Measurements from ENCODE around the gene PARP3.

The PARP3 gene

DNA sequence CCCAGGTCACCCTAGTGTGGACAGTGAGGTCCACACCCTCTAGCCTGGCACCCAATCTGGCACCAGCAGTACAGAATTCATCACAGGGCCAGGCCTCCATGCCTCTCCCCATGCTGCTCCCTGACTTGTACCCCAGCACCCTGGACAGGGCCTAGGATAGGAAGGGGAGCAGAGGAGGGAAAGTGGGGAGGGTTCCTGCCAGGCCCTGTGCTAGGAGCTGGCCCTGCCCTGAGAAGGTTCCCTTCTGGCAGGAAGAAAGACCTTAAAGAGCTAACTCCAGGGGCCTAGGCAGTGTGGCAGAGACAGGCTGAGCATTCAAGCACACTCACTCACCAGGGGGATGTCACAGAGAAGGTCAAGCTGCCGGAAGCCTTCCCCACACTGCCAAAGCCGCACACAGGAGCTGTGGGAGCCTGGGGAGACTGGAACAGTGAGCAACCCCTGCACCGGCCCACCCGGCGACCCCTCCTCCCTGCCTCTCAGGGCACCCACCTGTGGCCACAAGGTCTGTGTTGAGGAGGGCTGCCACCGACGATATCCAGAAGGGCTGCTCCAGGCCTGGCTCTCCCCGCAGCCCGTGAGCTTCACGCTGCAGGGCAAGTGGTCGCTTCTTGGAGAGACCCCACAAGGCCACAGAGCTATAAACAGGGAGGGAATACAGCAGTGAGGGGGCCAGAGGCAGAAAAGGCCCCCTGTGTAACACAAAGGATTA lies 7.9 kb upstream of the PARP3 start:
- no peak for DNase-seq

DNA sequence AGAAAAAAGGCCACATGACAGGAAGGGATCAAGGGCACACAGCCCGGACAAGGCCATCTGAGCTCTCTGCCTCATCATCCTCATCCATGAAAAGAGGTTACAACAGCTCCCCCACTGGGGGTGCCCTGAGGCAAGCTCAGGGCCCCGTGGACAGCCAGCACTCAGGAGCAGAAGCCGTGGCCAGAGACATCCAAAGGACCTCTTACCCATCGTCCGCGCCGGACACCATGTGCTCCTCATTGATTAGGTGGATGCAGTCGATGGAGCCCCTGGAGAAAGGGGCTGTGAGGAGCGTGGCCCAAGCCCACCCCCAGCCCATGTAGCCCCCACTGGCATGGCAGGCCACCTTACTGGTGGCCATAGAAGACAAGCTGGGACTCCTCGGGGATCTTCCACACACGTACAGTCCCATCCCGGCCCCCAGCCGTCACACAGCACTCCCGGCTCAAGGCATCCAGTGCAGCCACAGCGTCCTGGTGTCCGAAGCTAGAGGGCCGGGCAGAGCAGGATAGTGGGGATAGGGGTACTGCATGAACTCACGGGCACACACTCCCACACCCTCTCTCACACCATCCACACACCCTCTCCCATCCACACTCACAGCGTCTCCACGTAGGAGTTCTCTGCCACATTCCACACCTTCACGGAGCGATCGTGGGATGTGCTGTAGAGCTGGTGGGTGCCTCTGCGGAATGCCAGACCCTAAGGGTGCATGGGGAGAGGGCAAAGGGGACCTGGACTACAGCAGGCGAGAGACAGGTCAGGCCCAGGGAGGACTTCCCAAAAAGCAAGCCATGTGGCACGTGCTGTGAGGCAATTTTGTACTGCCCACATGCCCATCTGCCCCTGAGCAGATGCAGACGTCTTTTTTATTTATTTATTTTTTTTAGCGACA lies 6.9 kb upstream of the PARP3 start:
- DNase-seq = no peak

DNA sequence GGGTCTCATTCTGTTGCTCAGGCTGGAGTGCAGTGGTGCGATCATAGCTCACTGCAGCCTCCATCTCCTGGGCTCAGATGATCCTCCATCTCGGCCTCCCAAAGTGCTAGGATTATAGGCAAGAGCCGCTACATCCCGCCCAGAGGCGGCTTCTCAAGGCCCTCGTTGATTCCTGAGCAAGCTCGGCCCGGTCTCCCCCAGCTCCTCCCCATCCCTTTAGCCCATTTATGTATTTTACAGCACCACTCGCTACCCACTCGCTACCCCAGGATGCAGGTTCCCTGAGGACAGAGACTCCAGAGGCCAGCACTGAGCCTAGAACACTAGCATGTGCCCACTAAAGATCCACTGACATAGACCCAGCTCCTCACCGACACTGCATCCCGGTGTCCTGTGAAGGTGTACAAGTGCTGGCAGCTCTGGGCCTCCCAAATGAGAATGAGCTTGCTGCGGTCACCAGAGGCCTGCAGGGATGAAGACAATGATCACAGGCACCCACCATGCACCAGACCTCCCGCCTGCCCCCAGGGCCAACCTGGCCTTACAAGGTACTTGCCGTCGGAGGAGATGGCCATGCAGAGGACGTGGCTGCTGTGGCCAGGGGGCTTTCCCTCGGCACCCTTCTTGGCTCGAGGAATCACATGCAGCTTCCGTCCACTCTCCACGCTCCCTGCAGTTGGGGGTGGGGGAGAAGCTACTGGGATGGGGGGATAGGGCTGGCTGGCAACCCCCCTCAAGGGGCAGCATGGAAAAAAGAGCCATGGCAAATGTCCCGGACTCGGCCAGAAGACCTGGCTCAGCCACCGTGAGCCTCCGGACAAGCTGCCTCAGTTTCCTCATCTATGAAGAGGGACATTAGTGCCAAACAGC lies 6.0 kb upstream of the PARP3 start:
- DNase-seq = no peak

DNA sequence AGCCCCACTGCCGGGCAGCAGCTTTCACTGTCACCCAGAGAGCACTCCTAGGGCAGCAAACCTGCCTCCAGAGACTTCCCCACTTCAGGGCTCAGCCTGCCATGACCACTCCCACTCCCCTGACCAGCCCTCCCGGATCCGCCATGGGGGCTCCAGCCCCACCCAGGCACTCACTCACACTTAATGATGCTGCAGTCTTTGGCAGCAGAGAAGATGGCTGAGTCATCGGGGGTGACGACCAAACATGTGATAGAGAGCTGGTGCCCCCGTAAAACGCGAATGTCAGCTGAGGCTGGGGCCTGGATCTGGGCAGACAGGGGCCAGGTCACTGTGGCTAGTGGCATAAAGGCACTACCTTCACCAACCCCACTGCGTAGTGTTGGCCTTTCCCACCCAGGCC lies 5.1 kb upstream of the PARP3 start:
- DNase-seq = no peak

DNA sequence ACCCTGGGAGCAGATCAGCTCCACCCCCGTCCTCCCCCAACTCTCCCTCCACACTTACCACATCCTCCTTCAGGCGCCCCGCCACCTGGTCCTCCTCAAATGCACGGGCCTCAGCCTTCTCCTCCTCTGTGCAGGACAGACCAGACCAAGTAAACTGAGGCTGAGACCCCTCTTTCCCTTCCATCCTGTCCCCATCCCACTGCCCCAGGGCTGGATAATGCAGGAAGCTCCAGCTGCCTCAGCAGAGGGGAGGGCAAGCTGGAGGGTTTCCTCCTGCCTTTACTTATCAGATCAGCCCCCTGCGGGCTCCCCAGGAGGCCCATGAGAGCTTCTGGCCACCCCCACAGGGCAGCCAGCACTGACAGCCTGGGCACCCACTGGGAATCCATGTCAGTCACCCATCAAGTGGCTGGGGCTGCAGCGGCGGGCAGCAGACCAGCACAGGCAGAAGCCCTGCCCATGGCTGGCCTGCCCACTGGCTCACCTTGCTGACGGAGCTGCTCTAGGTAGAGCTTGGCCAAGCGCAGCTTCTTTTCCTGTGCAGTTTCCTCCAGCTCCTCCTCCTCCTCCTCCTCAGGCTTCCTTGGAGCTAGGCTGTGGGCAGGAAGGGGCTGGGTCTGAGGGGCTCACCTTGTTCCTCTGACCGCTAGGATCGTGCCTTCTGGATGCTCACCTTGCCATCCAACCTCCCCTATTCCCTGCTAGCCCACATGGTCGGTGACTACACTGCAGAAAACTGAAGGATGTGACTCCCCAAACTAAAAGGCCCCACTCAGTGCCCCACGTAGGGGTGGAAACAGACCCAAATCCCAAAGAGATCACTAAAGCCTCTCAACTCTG lies 4.3 kb upstream of the PARP3 start:
- DNase-seq = no peak

DNA sequence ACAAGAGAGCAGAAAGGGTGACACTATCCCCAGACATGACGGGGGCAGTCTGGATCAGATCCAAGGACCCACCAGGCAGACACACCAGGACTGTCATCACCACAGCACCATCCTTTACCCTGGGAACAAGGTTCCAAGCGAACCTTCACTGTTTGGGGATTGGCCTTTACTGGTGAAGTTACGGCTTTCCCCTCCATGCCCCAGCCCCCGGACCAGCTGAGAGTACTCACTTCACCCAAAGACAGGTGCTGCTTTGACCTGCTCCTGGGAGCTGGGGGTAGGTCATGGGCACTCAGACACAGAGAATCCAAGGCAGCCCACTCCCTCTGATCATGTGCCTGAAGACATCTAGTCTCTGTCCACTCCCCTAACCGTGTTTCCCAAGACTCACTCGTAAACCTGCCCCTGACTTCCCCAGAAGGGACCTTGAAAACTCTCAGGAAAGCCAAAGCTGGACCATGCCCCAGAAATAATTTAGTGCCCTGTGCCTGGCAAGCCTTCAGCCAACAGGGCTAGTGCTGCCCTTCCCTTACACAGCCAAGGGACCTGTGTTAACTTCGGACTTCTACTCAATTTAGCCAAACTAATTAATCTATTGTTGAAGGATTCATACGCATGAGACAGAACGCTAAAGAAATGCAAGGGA lies 3.3 kb upstream of the PARP3 start:
- no peak for DNase-seq

GRCh38 chr3:51940648-51941462 lies 1.3 kb upstream of the PARP3 start:
- DNase-seq = no peak

GRCh38 chr3:51941463-51941797 lies 733 bp upstream of the PARP3 start:
- DNase-seq = no peak

- DNase-seq = peak in 1 of 2 donors; percentile 16
Observed at GRCh38 chr3:51942603-51943450, 664 bp downstream of the PARP3 start.

- no peak for DNase-seq
Observed at GRCh38 chr3:51943451-51944391, 1.6 kb downstream of the PARP3 start.

- DNase-seq = no peak
Observed at GRCh38 chr3:51944451-51945021, 2.4 kb downstream of the PARP3 start.

GRCh38 chr3:51945031-51945840 lies 3.1 kb downstream of the PARP3 start:
- no peak for DNase-seq

- no peak for DNase-seq
Observed at GRCh38 chr3:51945926-51946705, 4.0 kb downstream of the PARP3 start.

GRCh38 chr3:51946796-51947195 lies 4.6 kb downstream of the PARP3 start:
- no peak for DNase-seq

DNA sequence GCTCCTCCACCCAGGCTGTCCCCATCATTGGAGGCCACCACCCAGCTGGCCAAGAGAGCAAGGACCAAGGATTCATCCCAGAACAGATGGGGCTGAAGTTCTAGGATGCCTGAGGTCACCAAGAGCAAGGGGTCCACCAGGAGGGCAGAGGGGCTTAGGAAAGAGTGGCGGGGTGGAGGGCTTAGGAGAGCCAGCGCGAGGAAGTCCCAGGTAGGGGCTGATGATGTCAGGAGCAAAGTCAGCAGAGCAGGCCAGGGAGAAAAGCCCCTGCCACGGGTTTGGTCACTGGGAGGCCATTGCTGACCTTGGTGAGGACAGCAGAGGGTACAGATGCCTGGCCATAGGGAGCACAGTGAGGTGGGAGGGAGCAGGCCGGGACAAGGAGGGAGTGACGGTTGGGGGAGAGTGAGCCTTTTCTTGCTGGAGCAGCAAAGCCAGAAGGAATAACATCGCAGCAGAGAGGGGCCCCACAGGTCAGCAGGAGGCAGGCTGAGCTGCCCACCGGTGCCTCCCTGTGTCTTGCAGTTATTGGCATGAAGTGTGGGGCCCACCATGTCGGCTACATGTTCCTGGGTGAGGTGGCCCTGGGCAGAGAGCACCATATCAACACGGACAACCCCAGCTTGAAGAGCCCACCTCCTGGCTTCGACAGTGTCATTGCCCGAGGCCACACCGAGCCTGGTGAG lies 5.2 kb downstream of the PARP3 start:
- no peak for DNase-seq

- no peak for DNase-seq
Observed at GRCh38 chr3:51948016-51948580, 5.9 kb downstream of the PARP3 start.

Measured in bone marrow (tissue), 2 donors.